MCF 10A (cell line): Measurements from ENCODE around the gene ZNF26. TPM values are rescaled to one million over a fixed set of nuclear protein-coding genes. Genes with fewer than 3 reads are reported as not detected.

Experiments used
- BruUV-seq: library from RNA; stranded (reverse); fragments of 400-500 nt; replicated peaks from 2 replicates; lab custom pipeline; 2021; lab: Mats Ljungman, UMichigan
- CTCF ChIA-PET: fragments of 300-600 bp; sonication (Branson Sonifier 250); formaldehyde crosslinking; extraction: SDS; loops from one replicate; lab custom pipeline; 2021; ENCODE audit warnings: antibody characterized with exemption, inconsistent platforms; lab: Yijun Ruan, JAX
- POLR2A ChIA-PET: fragments of 300-600, 350-650 bp; sonication (Branson Sonifier 250); formaldehyde crosslinking; extraction: SDS; loops from one replicate; lab custom pipeline; 2020; ENCODE audit warnings: antibody characterized with exemption, inconsistent platforms; lab: Yijun Ruan, JAX
- DNase-seq: peaks from one replicate; pipeline ENCODE4 v3.0.0-alpha.2; 2018; ENCODE audit not compliant: unreplicated experiment
- H3K27ac Mint-ChIP-seq: one replicate; pipeline ENCODE4 v1.8.0; 2022; ENCODE audit warnings: mild to moderate bottlenecking, low read depth, mixed read lengths; ENCODE audit not compliant: unreplicated experiment
- H3K27me3 Mint-ChIP-seq: one replicate; pipeline ENCODE4 v1.8.0; 2022; ENCODE audit warnings: mixed read lengths; ENCODE audit not compliant: insufficient read depth, unreplicated experiment
- H3K36me3 Mint-ChIP-seq: one replicate; pipeline ENCODE4 v1.8.0; 2022; ENCODE audit warnings: mild to moderate bottlenecking, moderate library complexity, mixed read lengths; ENCODE audit not compliant: insufficient read depth, unreplicated experiment
- H3K4me1 Mint-ChIP-seq: one replicate; pipeline ENCODE4 v1.8.0; 2022; ENCODE audit warnings: mixed read lengths; ENCODE audit not compliant: insufficient read depth, unreplicated experiment
- H3K4me3 Mint-ChIP-seq: one replicate; pipeline ENCODE4 v1.8.0; 2022; ENCODE audit warnings: mild to moderate bottlenecking, moderate library complexity, mixed read lengths; ENCODE audit not compliant: unreplicated experiment
- H3K9me3 Mint-ChIP-seq: one replicate; pipeline ENCODE4 v1.8.0; 2022; ENCODE audit warnings: mixed read lengths; ENCODE audit not compliant: unreplicated experiment
- CTCF ChIP-seq: fragments of 200-600 bp; IDR thresholded peaks from one replicate; pipeline ENCODE4 v1.8.0; 2022; ENCODE audit warnings: antibody characterized with exemption, mild to moderate bottlenecking; ENCODE audit not compliant: unreplicated experiment
- intact Hi-C: fragments of 100-400 bp; cut with micrococcal nuclease; formaldehyde crosslinking; loops from 2 replicates; pipeline ENCODE4 v1.14.1; 2022
- total RNA-seq: library from RNA; stranded (reverse); gene quantifications from 2 replicates; pipeline ENCODE4 v1.2.3, GENCODE V29; 2022

Gene ZNF26
- total RNA-seq, 1 experiment from 2014 or later: 18.7 TPM

- ChIA-PET CTCF (no interaction called here), POLR2A (interaction anchor here (2.7 to 3.6 kb wide), 2 partner anchors 11 to 20 kb away, joined by 10 to 18 read pairs; partner anchors contain the start of gene ZNF84)
- no TSS peak for BruUV-seq
- peaks cover 29% of the 10 kb centered on the region for H3K9me3 Mint-ChIP-seq
- H3K27me3 Mint-ChIP-seq: no peaks in the 10 kb centered on the region
- intact Hi-C loops: no loop called here
- no peak overlapping the region for H3K4me3 Mint-ChIP-seq
- H3K4me1 Mint-ChIP-seq: no peaks in the 10 kb centered on the region
- TF ChIP-seq CTCF: no peak
- H3K36me3 Mint-ChIP-seq: peaks cover 70% of the 10 kb centered on the region
- DNase-seq: no peak
- no peak overlapping the region for H3K27ac Mint-ChIP-seq
Measured at GRCh38 chr12:133057446-133057845, 71.3 kb downstream of the ZNF26 start.

GRCh38 chr12:133058203-133059113 lies 72.3 kb downstream of the ZNF26 start:
- peaks cover 19% of the 10 kb centered on the region for H3K9me3 Mint-ChIP-seq
- DNase-seq: peak; percentile 9
- ChIA-PET POLR2A (interaction anchor here (0.6 to 3.6 kb wide), 4 partner anchors 12 to 72 kb away, joined by 3 to 18 read pairs (median 6); partner anchors contain the start of genes ZNF10, ZNF84 and ZNF891), CTCF (interaction anchor here (0.6 to 1.1 kb wide), 2 partner anchors 23 to 47 kb away, joined by 3 to 4 read pairs; no protein-coding TSS in a partner anchor)
- peaks cover 62% of the 10 kb centered on the region for H3K36me3 Mint-ChIP-seq
- TF ChIP-seq CTCF: no peak
- no peaks in the 10 kb centered on the region for H3K4me1 Mint-ChIP-seq
- intact Hi-C loops: no loop called here
- no peak overlapping the region for H3K27ac Mint-ChIP-seq
- H3K4me3 Mint-ChIP-seq: no peak overlapping the region
- BruUV-seq: no TSS peak
- no peaks in the 10 kb centered on the region for H3K27me3 Mint-ChIP-seq

- Mint-ChIP-seq H3K36me3 (peaks cover 40% of the 10 kb centered on the region), H3K27me3 (no peaks in the 10 kb centered on the region), H3K9me3 (peaks cover 31% of the 10 kb centered on the region), H3K4me3 (no peak overlapping the region), H3K4me1 (no peaks in the 10 kb centered on the region), H3K27ac (no peak overlapping the region)
- ChIA-PET CTCF (interaction anchor here (0.6 kb wide), 1 partner anchor 16 kb away, joined by 3 read pairs; no protein-coding TSS in a partner anchor), POLR2A (no interaction called here)
- intact Hi-C loops: no loop called here
- no peak for TF ChIP-seq CTCF
- DNase-seq: no peak
- no TSS peak for BruUV-seq
Measured at GRCh38 chr12:133061954-133062353, 75.8 kb downstream of the ZNF26 start.

- POLR2A ChIA-PET: no interaction called here
- no peak overlapping the region for H3K4me3 Mint-ChIP-seq
- no peak for DNase-seq
- no TSS peak for BruUV-seq
- intact Hi-C loops: no loop called here
- peaks cover 24% of the 10 kb centered on the region for H3K36me3 Mint-ChIP-seq
- H3K4me1 Mint-ChIP-seq: no peaks in the 10 kb centered on the region
- H3K27ac Mint-ChIP-seq: no peak overlapping the region
- CTCF ChIA-PET: interaction anchor here (0.6 kb wide), 1 partner anchor 13 kb away, joined by 3 read pairs; no protein-coding TSS in a partner anchor
- no peak for TF ChIP-seq CTCF
- H3K27me3 Mint-ChIP-seq: no peaks in the 10 kb centered on the region
- peaks cover 26% of the 10 kb centered on the region for H3K9me3 Mint-ChIP-seq
Measured at GRCh38 chr12:133063556-133063955, 77.4 kb downstream of the ZNF26 start.
